Suprapubic skin (tissue), 4 donors: ENCODE measurements around the gene ROS1. TPM values are rescaled to one million over a fixed set of nuclear protein-coding genes. Genes with fewer than 3 reads are reported as not detected.

Experiments used
- DNase-seq, 2 donors: peaks; one replicate each; pipeline ENCODE4 v3.0.0-alpha.2; 2019; ENCODE audit warnings: low spot score in 2 of 2
- H3K27ac ChIP-seq: fragments of 200-600 bp; sonication (generic); one replicate; pipeline ENCODE4 v1.5.1; 2019
- H3K27me3 ChIP-seq: fragments of 200-600 bp; sonication (generic); one replicate; pipeline ENCODE4 v1.5.1; 2019
- H3K36me3 ChIP-seq: fragments of 200-600 bp; sonication (generic); one replicate; pipeline ENCODE4 v1.5.1; 2019
- H3K4me1 ChIP-seq: fragments of 200-600 bp; sonication (generic); one replicate; pipeline ENCODE4 v1.5.1; 2019
- H3K4me3 ChIP-seq: fragments of 200-600 bp; sonication (generic); one replicate; pipeline ENCODE4 v1.5.1; 2019; ENCODE audit warnings: mild to moderate bottlenecking
- H3K9me3 ChIP-seq: fragments of 200-600 bp; sonication (generic); one replicate; pipeline ENCODE4 v1.5.1; 2019
- EP300 ChIP-seq: sonication (generic); formaldehyde crosslinking; IDR thresholded peaks from one replicate; pipeline ENCODE4 v1.6.1; 2017; ENCODE audit warnings: antibody characterized with exemption
- POLR2A ChIP-seq, 2 donors: fragments of 450-650 bp; IDR thresholded peaks; one replicate each; pipeline ENCODE4 v1.6.1; 2017; ENCODE audit warnings: antibody characterized with exemption in 2 of 2, mild to moderate bottlenecking in 2 of 2, moderate library complexity in 2 of 2
- POLR2AphosphoS5 ChIP-seq, 3 donors: sonication (generic); formaldehyde crosslinking; IDR thresholded peaks; one replicate each; pipeline ENCODE4 v1.6.1; 2017; ENCODE audit warnings: antibody characterized with exemption in 3 of 3
- WGBS: methylation state at CpG from one replicate; pipeline ENCODE4 v1.1.5; 2018; 5-methylcytosine and 5-hydroxymethylcytosine counted together
- total RNA-seq, 4 donors: library from RNA; depleted of rRNA; stranded (reverse); fragments of >200 nt; gene quantifications; one replicate each; pipeline ENCODE4 v1.1.0, GENCODE V29; 2016
- TF ChIP-seq, protein P1 (sequence below), 2 donors: fragments of 200-600 bp in 1 of 2; fragments of 450-650 bp in 1 of 2; sonication (generic) in 1 of 2; IDR thresholded peaks; one replicate each; pipeline ENCODE4 v1.5.1; 2016 to 2019; ENCODE audit warnings: antibody characterized with exemption in 2 of 2, mild to moderate bottlenecking in 1 of 2, moderate library complexity in 1 of 2

The ROS1 gene
- total RNA-seq, 4 donors from 2014 or later, result 0.49 to 2.8 (median 0.69) TPM

DNA sequence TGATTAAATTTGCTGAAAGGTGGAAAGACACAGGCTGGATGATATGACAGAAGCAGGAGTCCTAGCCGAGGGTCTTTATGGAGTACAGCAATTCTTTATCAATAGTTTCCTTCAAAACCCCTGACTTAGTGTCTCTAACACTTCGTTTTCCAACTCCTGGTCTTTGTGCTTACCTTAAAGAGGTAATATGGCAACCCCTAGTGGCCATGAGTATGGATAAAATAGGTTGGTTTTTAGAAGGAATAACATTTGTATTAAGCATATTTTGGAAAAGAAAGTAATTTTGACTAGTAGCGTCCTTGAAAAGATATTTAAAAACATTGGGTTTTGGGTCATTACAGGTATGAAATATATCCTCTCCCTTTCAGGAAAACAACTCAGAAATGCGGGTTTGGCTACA lies 108.5 kb downstream of the ROS1 start:
- no peaks in the 10 kb centered on the region for H3K9me3 ChIP-seq
- 37% methylated on average over 4 of the region's 4 CpGs for WGBS
- no peaks in the 10 kb centered on the region for H3K4me1 ChIP-seq
- H3K36me3 ChIP-seq, result no peaks in the 10 kb centered on the region
- TF ChIP-seq POLR2AphosphoS5 (IDR thresholded peaks at IDR 0.05), result no peak
- TF ChIP-seq EP300, result no peak
- no peak for TF ChIP-seq POLR2A (IDR thresholded peaks at IDR 0.05)
- TF ChIP-seq, protein P1, sequence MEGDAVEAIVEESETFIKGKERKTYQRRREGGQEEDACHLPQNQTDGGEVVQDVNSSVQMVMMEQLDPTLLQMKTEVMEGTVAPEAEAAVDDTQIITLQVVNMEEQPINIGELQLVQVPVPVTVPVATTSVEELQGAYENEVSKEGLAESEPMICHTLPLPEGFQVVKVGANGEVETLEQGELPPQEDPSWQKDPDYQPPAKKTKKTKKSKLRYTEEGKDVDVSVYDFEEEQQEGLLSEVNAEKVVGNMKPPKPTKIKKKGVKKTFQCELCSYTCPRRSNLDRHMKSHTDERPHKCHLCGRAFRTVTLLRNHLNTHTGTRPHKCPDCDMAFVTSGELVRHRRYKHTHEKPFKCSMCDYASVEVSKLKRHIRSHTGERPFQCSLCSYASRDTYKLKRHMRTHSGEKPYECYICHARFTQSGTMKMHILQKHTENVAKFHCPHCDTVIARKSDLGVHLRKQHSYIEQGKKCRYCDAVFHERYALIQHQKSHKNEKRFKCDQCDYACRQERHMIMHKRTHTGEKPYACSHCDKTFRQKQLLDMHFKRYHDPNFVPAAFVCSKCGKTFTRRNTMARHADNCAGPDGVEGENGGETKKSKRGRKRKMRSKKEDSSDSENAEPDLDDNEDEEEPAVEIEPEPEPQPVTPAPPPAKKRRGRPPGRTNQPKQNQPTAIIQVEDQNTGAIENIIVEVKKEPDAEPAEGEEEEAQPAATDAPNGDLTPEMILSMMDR (IDR thresholded peaks at IDR 0.05), result no peak
- DNase-seq, result no peak
- H3K27ac ChIP-seq, result no peak overlapping the region
- no peaks in the 10 kb centered on the region for H3K27me3 ChIP-seq
- H3K4me3 ChIP-seq, result no peak overlapping the region

DNA sequence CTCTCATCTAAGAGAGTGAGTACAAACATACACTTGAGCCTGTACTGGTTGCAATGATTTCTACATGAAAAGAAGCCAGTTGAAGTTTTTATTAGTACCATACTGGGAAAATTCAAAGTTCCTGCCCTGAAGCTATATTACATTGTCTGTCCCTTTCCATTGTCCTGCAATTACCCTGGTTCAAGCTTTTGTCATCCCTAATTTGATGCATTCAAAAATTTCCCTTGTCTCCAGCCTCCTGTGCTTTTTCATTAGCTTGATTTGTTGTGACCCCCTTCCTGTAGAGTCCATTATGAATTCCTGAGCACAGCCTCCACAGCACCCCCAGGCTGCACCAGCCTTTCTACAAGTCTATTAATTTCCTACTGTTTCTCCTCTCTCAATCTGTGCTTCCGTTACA lies 114.0 kb downstream of the ROS1 start:
- Histone ChIP-seq H3K36me3 (no peaks in the 10 kb centered on the region), H3K4me1 (no peaks in the 10 kb centered on the region), H3K9me3 (no peaks in the 10 kb centered on the region), H3K27me3 (no peaks in the 10 kb centered on the region), H3K4me3 (no peak overlapping the region), H3K27ac (no peak overlapping the region)
- no peak for DNase-seq
- TF ChIP-seq, protein P1 (IDR thresholded peaks at IDR 0.05), result no peak
- no peak for TF ChIP-seq POLR2AphosphoS5 (IDR thresholded peaks at IDR 0.05)
- TF ChIP-seq EP300, result no peak
- TF ChIP-seq POLR2A (IDR thresholded peaks at IDR 0.05), result no peak
- 88% methylated on average over 1 of the region's 1 CpG for WGBS

DNA sequence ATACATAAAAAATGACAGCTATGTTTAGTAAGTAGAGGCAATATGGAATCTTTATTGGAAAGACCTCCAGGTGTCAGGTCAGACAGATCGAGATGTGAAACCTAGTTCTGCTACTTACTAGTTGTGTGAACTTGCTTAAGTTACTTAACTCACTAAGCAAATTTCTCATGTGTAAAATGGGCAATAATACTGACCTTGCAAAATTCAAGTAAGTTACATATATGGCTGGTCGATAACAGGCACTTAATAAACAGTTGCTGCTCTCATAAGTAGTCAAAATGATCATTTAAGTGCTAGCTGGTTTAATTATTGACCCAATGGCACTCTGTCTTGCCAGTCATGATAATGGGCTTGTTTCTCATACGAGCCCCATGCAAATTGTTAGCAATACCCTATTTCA lies 114.4 kb downstream of the ROS1 start:
- H3K36me3 ChIP-seq, result no peaks in the 10 kb centered on the region
- H3K27ac ChIP-seq, result no peak overlapping the region
- H3K4me3 ChIP-seq, result no peak overlapping the region
- TF ChIP-seq, protein P1 (IDR thresholded peaks at IDR 0.05), result no peak
- TF ChIP-seq EP300 (no peak), POLR2A (IDR thresholded peaks at IDR 0.05) (no peak), POLR2AphosphoS5 (IDR thresholded peaks at IDR 0.05) (no peak)
- H3K4me1 ChIP-seq, result no peaks in the 10 kb centered on the region
- no peaks in the 10 kb centered on the region for H3K9me3 ChIP-seq
- H3K27me3 ChIP-seq, result no peaks in the 10 kb centered on the region
- no peak for DNase-seq
- 80% methylated on average over 3 of the region's 3 CpGs for WGBS

DNA sequence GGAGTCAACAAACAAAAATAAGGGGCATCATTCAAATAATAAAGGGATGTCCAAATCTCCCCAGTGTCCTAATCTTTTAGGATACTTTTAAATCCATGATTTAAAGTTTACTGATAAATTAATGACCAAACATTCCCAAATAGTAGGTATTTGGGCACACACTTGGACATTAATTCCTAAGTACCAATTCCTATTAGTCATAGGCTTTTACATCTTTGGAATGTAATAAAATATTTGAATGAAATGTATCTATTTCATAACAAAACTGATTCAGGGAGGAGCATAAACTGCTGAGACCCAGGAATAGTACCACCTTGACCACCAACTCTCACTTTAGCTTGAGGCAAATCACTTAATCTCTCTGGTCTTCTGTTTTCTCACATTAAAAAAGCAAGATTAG lies 116.1 kb downstream of the ROS1 start:
- Histone ChIP-seq H3K27ac (no peak overlapping the region), H3K9me3 (no peaks in the 10 kb centered on the region), H3K36me3 (no peaks in the 10 kb centered on the region), H3K27me3 (no peaks in the 10 kb centered on the region), H3K4me3 (no peak overlapping the region), H3K4me1 (no peaks in the 10 kb centered on the region)
- no peak for DNase-seq
- no peak for TF ChIP-seq EP300
- no peak for TF ChIP-seq POLR2AphosphoS5 (IDR thresholded peaks at IDR 0.05)
- TF ChIP-seq POLR2A (IDR thresholded peaks at IDR 0.05), result no peak
- TF ChIP-seq, protein P1 (IDR thresholded peaks at IDR 0.05), result no peak

DNA sequence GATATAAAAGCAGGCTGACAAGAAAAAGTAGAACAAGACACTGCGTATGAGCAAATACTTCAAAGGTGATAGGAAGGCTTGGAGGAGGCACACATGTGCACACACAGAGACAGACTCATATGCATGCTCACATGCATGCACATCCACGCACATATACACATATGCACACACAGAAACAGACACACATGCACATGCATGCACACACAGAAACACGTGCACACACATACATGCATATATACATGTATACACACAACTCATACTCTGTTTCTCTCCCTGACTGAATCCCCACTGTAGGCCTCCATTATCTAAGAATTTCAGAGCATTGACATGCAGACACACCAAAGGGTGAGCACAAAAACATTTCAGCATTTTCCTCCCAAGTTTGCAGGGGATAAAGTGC lies 116.7 kb downstream of the ROS1 start:
- TF ChIP-seq, protein P1 (IDR thresholded peaks at IDR 0.05), result no peak
- TF ChIP-seq POLR2A (IDR thresholded peaks at IDR 0.05), result no peak
- no peak for TF ChIP-seq POLR2AphosphoS5 (IDR thresholded peaks at IDR 0.05)
- TF ChIP-seq EP300, result no peak
- 82% methylated on average over 3 of the region's 3 CpGs for WGBS
- no peaks in the 10 kb centered on the region for H3K4me1 ChIP-seq
- H3K27me3 ChIP-seq, result no peaks in the 10 kb centered on the region
- no peaks in the 10 kb centered on the region for H3K36me3 ChIP-seq
- no peak overlapping the region for H3K4me3 ChIP-seq
- no peak for DNase-seq
- H3K9me3 ChIP-seq, result no peaks in the 10 kb centered on the region
- no peak overlapping the region for H3K27ac ChIP-seq
